ENCODE measurements around the gene ANKRD45. TPM values are rescaled to one million over a fixed set of nuclear protein-coding genes. Genes with fewer than 3 reads are reported as not detected.
"Not testable (repeated sequence)": the region's sequence is repeated elsewhere in the genome, so short reads cannot be mapped to it uniquely, and the experiment has no call there.

Gene ANKRD45
- total RNA-seq, 2 donors from 2014 or later = 0.49 to 0.96 TPM

- H3K27me3 ChIP-seq = no peaks in the 10 kb centered on the region
- no peak overlapping the region for H3K4me3 ChIP-seq
- H3K27ac ChIP-seq = no peak overlapping the region
- DNase-seq = no peak
- no peak overlapping the region for H3K9ac ChIP-seq (ENCODE audit: low read depth in 2 of 2, low read length in 2 of 2)
- intact Hi-C loops (cut with DNase I) = no loop called here
- no peaks in the 10 kb centered on the region for H3K9me3 ChIP-seq
- no peaks in the 10 kb centered on the region for H3K4me1 ChIP-seq
- no peaks in the 10 kb centered on the region for H3K36me3 ChIP-seq
- no peak for TF ChIP-seq CTCF (IDR thresholded peaks at IDR 0.05)
These were observed 52.8 kb downstream of the ANKRD45 start for GRCh38 chr1:173616859-173617258.

- not testable (repeated sequence) for H3K9ac ChIP-seq (ENCODE audit: low read depth in 2 of 2, low read length in 2 of 2); DNase-seq
These were observed 56.6 kb downstream of the ANKRD45 start for GRCh38 chr1:173613086-173613485.

GRCh38 chr1:173608503-173609216 lies 61.0 kb downstream of the ANKRD45 start:
- Histone ChIP-seq H3K9me3 (no peaks in the 10 kb centered on the region), H3K27ac (no peak overlapping the region), H3K9ac (ENCODE audit: low read depth in 2 of 2, low read length in 2 of 2) (no peak overlapping the region), H3K4me3 (no peak overlapping the region), H3K27me3 (no peaks in the 10 kb centered on the region), H3K36me3 (no peaks in the 10 kb centered on the region), H3K4me1 (no peaks in the 10 kb centered on the region)
- no peak for DNase-seq
- TF ChIP-seq CTCF (IDR thresholded peaks at IDR 0.05) = no peak
- intact Hi-C loops (cut with DNase I) = no loop called here

More at GRCh38 chr1:173613086-173613485, 56.6 kb downstream of the ANKRD45 start:
- intact Hi-C loops (cut with DNase I); H3K9me3 ChIP-seq; H3K27ac ChIP-seq; H3K36me3 ChIP-seq; H3K4me1 ChIP-seq; H3K4me3 ChIP-seq; H3K27me3 ChIP-seq: not testable (repeated sequence)

GRCh38 chr1:173603056-173603591 lies 66.5 kb downstream of the ANKRD45 start, which contains the start of gene SLC9C2:
TSS of gene SLC9C2 (minus strand) at chr1:173603072. CDS start at chr1:173601776, 1,296 bp downstream.
- Histone ChIP-seq H3K9ac (ENCODE audit: low read depth in 2 of 2, low read length in 2 of 2) (no peak within 1 kb of the TSS), H3K27me3 (no peaks in the 10 kb centered on the region), H3K36me3 (no peaks in the 10 kb centered on the region), H3K4me1 (no peaks in the 10 kb centered on the region), H3K9me3 (no peaks in the 10 kb centered on the region), H3K4me3 (no peak within 1 kb of the TSS), H3K27ac (no peak within 1 kb of the TSS)
- DNase-seq = no peak
- no peak for TF ChIP-seq CTCF (IDR thresholded peaks at IDR 0.05)
- intact Hi-C loops (cut with DNase I) = no loop called here

GRCh38 chr1:173601588-173601987 lies 68.1 kb downstream of the ANKRD45 start:
- H3K27me3 ChIP-seq = no peaks in the 10 kb centered on the region
- H3K4me3 ChIP-seq = no peak overlapping the region
- no peak for TF ChIP-seq CTCF (IDR thresholded peaks at IDR 0.05)
- DNase-seq = no peak
- H3K4me1 ChIP-seq = no peaks in the 10 kb centered on the region
- no peaks in the 10 kb centered on the region for H3K9me3 ChIP-seq
- no peak overlapping the region for H3K9ac ChIP-seq (ENCODE audit: low read depth in 2 of 2, low read length in 2 of 2)
- intact Hi-C loops (cut with DNase I) = no loop called here
- no peaks in the 10 kb centered on the region for H3K36me3 ChIP-seq
- no peak overlapping the region for H3K27ac ChIP-seq
